NCI-H1417 treated with DMSO at 0.1 percent for 48 hours (cell line): ENCODE results near the gene EXOC4.

Source experiments
- DNase-seq: peaks from one replicate; lab custom pipeline; 2025; lab: John Stamatoyannopoulos, UW

EXOC4 gene

DNA sequence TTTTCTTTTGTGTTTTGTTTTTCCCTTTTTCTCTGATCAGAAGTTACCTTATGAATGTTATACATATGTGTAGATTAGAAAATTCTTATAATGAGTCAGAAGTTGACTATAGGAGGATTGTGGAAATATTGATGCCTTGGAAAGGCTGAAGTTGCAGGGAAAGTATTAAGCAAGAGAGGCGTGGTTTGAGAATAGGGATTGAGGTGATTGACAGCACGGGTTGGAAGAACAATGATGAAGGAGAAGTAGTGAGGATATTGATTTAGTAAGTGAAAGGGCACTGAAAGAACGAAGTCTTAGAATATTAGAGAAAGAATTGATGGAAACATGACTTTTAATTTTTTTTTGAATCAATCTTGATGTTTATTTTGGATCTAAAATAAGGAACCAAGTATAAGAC, 176.0 kb downstream of the EXOC4 start:
- no peak for DNase-seq

DNA sequence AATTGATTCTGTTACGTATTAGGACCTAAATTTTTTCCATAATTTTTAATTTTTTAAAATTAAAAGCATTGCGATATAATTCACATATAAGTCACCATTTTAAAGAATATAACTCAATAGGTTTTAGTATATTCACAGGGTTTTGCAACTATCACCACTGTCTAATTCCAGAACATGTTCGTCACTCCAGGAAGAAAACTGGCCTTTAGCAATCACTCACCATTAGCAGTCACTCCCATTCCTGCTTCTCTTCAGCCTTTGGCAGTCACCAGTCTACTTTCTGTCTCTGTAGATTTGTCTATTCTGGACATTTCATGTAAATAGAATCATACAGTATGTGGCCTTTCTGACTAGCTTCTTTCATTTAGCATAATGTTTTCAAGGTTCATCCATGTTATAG, 176.5 kb downstream of the EXOC4 start:
- no peak for DNase-seq

DNA sequence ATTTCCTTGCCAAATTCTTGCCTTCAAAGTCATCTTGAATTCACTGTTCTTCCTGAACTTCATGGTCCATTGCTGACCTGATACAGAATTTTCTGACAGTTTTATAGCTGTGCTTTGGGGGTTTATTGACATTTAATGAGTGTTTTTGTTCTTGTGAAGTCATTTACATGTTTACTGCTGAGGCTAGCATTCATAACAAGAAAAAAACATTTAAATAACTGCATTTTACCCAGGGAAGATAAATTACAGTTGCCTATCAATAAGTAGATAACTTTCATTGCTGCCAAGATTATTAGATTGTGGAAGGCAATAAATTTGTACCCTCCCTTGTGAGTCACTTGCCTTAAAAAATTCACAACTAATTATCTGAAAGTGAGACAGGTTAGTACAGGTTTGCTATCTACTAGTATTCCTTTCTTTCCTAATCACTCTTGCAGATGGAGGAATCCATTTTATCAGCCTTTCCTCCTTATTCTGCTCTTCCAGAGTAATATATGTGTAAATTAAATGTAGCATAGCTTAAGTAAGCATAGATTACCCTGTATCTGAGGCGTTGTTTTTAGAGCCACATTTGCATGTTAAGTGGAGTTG, 178.4 kb downstream of the EXOC4 start:
- DNase-seq: no peak

DNA sequence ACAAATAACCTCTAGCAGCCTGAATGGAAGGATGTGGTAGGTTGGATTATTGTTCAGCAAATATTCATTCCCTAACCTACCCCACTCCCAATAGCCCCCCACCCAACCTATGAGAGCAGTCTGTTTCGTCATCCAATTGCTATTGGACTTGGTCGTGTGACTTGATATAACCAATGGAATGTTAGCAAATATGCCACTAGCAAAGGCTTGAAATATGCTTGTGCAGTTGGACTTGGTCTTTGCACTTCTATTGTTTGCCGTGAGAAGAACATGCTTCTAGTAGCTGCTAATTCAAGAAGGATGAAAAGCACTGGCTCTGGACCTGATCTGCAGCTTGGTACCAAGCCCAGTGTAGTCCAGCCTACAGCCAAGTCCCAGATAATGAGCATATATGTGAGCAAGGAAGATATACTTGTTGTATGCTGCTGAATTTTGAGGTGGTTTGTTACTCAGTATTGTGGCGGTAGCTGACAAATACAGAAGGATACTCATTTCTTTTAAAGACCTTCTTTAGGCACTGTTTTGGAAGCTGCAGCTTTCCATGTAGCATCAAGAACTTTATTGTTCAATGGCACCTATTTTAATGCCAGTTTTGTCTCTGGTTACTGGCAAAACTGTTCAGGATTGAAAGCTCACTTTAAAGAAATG, 180.4 kb downstream of the EXOC4 start:
- DNase-seq: no peak

DNA sequence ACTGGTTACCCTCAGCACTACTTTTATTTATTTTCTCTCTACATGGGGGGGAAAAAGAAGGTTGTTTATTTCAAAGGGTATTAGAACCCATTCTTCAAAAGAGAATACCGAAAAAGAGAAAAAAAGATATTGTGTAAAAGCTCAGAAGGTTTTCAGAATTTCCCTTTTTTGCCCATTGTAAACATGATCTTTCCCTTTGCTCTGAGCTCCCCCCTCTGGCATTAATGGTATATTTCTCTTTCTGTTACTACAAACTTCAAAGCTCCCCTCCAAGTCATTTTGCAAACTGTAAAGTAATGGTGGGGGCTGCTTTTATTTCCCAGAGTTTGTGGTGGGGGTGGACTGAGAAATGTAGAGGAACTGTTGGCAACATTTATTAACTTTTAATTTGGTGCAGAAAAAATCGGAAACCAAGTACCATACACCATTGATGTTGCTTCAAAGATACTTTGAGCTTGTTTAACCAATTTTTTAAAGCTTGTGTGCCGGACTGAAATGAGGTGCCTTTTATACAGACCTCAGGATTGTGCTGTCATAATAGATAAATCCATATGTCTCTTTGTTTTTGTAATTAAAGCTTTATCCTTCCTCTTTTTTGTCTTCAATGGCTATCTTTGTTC, 181.5 kb downstream of the EXOC4 start:
- peak; percentile 10 for DNase-seq

DNA sequence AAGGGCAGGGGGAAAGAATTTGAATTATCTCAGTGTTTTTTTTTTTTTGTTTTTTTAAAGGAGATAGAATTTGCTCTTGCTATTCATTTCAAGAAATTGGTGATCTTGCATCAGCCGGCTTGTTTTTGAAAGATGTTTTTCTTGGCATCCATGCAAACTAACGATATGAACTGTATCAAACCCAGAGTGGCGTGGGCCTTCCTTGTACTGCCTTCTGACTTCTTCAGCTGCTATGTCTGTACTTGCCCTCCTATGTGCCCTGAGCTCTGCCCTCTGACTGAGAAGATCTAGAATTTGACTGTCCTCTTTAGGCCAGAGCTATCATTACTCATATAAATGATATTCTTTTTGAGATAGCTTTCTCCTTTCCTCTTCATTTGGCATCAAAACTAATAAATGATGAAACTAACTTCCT, 183.1 kb downstream of the EXOC4 start:
- DNase-seq: no peak

DNA sequence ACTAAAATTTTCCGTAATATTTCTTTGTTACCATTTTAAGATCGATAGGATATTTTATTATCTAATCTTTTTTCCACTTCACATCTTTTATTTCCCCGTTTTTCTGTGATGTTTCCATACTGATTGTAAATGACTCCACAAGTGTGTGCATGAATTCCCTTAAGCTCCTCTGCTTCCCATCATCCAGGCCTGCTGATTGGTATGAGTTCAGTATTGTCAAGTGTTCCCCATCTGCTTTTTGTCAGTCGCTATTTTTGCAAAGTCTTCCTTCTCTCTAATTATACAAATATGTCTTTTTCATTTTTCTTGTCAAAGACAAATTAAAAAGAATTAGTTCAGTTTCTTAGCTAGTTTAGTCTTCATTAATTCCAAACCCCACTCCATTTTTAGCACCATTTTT, 184.7 kb downstream of the EXOC4 start:
- no peak for DNase-seq

DNA sequence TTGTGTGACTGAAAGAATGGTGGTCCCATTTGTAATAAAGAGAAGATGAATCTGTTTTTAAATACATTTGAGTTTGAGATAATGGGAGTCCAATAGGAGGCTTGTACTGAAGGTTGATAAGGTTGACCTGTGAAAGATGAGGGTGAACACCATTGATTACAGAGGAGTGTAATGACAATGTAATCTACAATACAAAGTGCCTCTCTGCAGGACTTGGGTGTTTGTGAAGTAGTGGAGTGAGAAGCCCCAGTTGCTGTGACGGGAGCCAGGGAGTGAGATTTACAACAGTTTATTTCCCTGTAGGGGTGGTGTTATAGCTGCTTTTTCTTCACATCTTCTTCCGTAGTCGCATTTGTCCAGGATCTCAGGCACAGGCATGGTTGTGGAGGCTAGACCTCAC, 189.9 kb downstream of the EXOC4 start:
- DNase-seq: no peak

DNA sequence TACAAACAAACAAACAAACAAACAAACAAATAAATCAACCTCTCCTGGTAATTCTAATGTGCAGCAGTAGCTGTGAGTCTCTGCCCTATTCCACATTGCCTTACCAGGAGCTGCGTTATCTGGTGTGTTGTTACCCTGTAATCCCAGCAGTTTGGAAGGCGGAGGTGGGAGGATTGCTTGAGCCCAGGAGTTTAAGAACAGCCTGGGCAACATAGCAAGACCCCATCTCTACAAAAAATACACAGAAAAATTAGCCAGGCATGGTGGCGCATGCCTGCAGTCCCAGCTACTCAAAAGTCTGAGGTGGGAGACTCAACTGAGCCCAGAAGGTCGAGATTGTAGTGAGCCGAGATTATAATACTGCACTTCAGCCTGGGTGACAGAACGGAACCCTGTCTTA, 192.7 kb downstream of the EXOC4 start:
- no peak for DNase-seq

DNA sequence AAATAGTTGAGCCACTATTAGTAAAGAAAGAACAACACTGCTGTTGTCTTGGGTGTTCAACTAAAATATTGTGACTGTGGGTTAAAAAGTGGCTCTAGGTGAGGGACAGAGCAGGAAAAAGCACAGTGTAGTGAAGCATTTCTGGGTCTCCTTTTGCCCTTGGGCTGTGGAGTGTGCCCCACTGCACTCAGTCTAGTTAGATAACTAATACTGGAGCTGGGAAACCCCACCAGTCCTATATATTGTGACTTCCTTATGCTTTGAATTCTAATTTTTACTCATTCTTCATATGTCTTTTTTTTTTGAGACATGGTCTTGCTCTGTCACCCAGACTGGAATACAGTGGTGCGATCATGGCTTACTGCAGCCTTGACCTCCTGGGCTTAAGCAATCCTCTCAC, 195.1 kb downstream of the EXOC4 start:
- DNase-seq: no peak

DNA sequence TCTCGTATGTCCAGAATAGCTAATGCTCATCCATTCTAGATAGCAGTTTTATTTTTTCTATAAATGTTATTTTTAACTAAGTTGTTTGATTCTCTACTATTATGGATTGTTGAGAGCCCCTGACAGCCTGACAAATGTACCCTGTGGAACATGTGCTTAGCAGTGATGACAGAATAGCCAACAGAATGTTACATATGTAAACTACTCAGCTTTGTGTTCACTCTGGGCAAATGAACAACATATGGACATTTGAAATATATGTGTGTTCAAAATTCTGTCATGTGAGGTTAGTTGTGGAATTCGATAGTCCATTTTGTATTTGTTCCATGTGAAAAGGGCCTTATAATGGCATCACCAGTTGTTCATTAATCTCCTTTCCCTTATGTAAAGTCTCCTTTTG, 199.7 kb downstream of the EXOC4 start:
- no peak for DNase-seq

DNA sequence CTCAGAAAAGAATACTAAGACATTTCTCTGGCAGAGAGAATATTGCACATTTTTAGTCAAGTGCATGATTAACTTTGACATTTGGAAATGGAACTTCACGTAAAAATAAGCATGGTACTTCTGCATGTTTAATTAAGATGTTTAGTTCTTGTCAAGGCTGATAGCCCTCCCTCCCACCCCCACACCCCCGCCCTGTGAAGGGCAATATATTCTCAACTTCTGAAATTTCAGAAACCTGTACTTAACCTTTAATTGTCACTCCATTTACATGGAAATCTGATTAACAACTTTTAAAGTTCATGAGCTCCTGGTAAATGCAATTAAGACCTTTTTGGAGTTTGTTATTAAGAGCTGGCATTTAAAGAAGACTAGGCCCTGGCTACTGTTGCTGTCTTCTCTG, 205.8 kb downstream of the EXOC4 start:
- no peak for DNase-seq

DNA sequence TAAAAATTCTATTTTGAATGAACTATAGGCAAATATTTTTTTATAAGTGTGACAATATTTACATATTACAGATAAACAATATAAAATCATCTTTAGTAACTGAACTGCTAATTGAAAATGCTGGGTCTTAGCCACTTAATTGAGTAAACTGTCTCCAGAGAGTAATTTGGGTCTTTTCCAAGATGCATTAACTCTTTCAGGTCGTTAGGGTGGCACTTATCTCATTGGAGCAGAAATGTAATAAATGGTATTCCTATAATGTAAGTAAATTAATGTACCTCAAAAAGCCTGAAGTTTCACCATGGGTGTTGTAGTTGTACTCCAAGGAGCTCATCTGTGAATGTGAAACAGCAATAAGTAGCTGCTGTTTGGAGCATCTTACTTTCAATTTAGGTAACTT, 208.5 kb downstream of the EXOC4 start:
- DNase-seq: no peak

DNA sequence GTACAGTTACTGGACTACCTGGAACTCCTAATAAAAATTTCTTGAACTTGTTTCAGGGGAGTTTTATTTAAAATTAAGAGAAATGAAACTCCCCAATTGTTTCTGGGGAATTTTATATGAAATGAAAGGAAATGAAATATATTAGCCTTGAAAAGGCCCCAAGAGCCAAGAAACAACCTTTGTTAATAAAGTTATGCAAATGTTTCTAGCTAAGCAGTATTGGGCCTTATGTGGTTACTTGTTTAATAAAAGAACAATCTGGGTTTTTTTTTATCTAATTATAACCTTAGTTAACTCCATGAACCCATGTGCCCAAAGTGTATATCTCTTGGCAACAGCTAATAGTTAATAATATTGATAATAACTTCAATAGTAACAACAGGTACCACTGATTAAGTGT, 222.8 kb downstream of the EXOC4 start:
- no peak for DNase-seq

DNA sequence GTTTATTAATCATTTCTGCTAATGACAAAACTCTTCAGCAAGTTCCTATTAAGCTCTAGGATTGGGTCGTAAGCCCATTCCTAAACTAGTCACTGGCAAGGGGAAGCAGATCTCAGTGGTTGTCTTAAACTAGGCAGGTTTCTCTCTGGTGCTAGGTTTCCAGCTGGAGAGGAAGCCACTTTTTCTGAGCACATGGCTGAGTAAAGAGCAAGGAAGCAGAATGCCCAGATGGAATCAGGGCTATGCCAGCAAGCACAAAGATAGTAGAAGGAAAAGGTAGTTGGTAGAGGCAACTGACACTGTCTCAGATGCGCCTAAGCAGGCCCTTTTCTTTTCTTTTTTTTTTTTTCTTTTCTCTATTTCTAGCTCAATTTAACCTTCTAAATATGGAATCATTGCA, 224.9 kb downstream of the EXOC4 start:
- no peak for DNase-seq

DNA sequence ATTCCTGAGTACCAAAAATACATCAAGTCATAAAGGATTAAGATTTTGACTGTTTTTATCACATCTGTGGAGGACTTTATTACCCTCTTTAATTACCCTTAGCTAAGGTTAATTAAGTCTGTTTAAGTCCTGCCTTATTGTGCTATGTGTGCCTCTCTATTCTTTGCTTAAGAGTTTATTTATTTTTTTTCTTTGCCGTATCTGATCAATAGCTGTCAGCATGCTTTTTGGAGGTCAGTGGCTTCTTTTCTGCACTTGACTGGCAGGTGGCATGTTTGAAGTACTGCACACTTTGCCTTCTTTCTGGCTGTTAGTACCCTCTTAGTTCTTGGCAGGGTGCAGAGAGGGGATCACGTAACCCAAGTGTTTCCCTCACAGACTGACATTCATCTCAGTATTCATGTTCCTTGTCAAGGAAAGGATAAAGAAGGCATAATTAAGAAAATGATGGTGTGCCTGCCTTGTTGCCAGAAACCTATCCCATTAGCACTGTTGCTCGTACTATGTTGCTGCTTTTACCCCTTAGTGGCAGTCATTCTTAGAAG, 225.8 kb downstream of the EXOC4 start:
- DNase-seq: no peak

DNA sequence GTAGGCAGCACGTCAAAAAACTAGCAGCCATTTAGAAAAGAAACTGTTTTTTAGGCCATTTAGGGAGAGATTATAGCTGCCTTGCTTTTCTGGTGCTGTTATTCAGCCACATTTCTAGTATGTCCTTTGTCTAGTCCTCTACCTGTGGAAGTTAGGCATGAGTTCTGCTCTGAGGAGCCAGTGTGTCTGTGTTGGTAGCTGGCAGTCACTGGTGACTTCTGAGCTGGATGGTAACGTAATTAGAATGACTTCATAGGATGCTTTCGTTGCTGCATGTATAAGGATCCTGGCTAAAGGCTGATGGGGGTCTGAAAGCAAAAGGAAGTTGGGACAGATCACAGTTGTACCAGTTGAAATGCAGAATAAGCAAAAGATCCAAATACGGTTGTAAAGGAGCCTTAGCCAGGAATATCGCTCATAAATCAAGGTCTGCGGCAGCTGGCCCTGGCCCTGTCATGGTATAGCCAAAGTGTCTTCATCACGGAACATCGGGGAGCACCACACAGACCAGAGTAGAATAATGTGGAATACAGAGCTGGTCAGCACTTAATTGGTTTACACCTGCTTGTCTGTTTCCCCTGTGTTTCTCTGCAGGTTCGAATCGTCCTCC, 226.7 kb downstream of the EXOC4 start:
- DNase-seq: no peak

DNA sequence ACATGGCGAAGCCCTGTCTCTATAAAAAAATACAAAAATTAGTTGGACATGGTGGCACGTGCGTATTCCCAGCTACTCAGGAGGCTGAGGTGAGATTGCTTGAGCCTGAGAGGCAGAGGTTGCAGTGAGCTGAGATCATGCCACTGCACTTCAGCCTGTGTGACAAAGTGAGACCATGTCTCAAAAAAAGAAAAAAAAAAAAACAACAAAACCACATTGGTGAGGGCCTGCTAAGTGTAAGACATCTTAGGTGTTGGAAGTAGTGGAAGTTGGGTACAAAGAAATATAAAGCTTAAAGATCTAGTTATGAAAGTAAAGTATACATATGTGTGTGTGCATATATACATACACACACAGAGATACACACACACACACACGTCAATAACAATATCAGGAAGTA, 228.0 kb downstream of the EXOC4 start:
- no peak for DNase-seq

DNA sequence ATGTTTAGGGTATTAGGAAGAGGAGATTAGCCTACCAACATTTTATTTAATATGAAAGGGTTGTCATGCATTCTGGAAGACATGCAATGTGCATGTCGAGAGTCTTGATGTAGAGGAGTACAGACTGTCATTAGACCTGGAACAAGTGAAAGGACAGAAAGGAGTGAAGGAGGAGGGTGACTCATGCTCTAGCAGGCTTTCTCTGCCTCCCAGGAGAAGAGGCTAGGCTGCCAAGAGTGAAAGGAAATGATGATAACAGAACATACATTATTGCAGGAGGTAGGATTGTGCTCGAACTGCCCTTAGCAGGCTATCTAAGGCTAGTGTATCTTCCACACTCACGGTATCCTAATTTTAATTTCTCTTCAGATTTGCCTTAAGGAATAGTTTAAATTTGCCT, 228.8 kb downstream of the EXOC4 start:
- DNase-seq: no peak

DNA sequence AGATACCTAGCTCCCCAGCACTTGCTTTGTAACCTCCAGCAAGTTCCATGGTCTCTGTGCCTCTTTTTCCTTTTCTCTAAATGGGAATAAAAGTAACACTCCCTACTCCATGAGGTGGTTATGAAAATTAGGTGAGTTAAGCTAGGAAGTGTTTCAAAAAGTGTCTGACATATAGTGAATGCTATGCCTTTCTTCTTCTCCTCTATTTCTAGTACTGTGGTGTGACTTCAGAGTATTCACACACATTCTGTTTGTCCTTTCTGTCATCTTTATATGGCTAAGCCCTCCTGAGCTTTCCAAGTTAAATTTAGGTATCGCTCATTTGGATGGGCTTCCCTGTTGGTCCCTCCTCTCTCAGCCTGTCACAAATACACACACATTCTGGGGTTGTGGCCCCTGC, 229.7 kb downstream of the EXOC4 start:
- DNase-seq: no peak

DNA sequence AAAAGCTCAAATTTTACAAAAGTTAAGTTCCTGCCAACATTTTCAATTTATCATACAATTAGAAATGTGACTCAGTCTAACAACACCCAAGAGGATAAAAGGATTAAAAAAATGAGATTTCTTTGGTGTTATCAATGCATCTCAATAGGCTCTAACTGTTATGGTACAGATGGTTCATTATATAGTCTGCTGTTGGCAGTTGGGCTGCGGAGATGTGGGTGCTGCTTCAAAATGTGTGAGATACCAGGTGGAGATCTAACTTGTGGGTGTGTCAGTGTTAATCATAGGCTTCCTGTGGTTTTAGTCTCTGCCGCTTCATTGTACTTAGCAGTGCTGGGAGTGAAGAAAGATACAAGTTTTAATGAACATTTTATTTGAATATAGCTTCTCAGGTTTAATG, 231.2 kb downstream of the EXOC4 start:
- no peak for DNase-seq

DNA sequence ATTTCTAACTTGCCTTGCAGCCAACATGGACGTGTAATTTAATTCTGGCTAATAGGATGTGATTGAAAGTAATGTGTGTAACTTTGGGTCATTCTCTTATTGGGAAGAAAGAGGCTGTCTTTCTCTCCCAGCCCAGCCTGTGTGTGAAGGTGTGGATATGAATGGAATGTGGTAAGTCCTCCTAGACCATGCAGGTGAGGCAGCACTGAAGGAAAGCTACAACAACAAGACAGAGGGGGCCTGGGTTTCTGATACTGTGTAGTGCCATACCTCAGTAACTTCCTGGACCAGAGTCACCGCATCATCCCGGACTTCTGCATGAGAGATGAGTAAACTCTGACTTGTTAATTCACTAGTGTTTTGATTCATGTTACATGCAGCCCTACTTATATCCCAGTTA, 237.0 kb downstream of the EXOC4 start:
- no peak for DNase-seq

DNA sequence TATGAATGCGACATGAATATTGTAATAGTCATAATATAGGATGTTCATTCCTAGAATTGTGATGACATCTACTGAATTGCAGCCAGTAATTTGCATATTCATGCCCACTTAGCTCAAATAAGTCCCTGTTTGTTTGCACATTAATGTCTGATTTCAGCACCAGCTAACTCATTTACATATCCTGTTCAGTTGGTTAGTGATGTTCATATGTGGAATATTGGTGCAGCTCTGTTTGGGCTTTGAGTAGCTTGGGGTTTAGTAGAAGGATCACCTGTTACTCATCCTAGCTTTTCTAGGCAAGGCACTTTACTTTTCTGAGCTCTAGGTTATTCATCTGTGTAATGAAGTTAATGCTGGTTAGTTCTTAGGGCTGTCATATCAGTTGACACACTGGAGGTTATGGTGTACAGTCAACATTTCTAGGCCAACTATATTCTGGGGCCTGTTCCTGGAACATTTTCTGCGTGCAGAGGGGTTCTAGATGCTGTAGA, 238.4 kb downstream of the EXOC4 start:
- DNase-seq: no peak
